Body of pancreas (tissue), 4 donors: Measurements from ENCODE around the gene DNAJB8. TPM values are rescaled to one million over a fixed set of nuclear protein-coding genes. Genes with fewer than 3 reads are reported as not detected.

ENCODE experiments used
- ATAC-seq: fragments of 150-250 bp; one replicate; pipeline ENCODE4 v1.9.1; 2016
- DNase-seq, 4 donors: peaks; one replicate each; pipeline ENCODE4 v3.0.0-alpha.2; 2019
- H3K27ac ChIP-seq, 4 donors: fragments of 200-600 bp; sonication (generic); 1 replicate in 3 of 4; 2 replicates in 1 of 4; pipeline versions ENCODE4 v1.5.1 to v1.6.1; 2016 to 2019; ENCODE audit warnings: mild to moderate bottlenecking in 1 of 4, mixed read lengths in 1 of 4, moderate library complexity in 1 of 4
- H3K27me3 ChIP-seq, 2 donors: fragments of 200-600 bp; sonication (generic); one replicate each; pipeline ENCODE4 v1.6.0; 2016; ENCODE audit warnings: mild to moderate bottlenecking in 1 of 2
- H3K36me3 ChIP-seq, 2 donors: fragments of 200-600 bp; sonication (generic); replicated peaks in 1 of 2; 2 replicates each; pipeline ENCODE4 v1.5.1; 2016; ENCODE audit warnings: low read depth in 2 of 2; ENCODE audit not compliant: insufficient read depth in 1 of 2
- H3K4me1 ChIP-seq: fragments of 200-600 bp; sonication (generic); one replicate; pipeline ENCODE4 v1.6.0; 2016
- H3K4me3 ChIP-seq, 2 donors: fragments of 200-600 bp; sonication (generic); 1 replicate in 1 of 2; 2 replicates in 1 of 2; pipeline ENCODE4 v1.5.1; 2016 to 2019
- H3K9me3 ChIP-seq, 3 donors: fragments of 200-600 bp; sonication (generic); 1 replicate in 2 of 3; 2 replicates in 1 of 3; pipeline ENCODE4 v1.5.1; 2016
- POLR2A ChIP-seq, 3 donors: fragments of 450-650 bp; IDR thresholded peaks; one replicate each; pipeline ENCODE4 v1.6.1; 2016; ENCODE audit warnings: antibody characterized with exemption in 3 of 3, mild to moderate bottlenecking in 2 of 3
- WGBS, 2 donors: methylation state at CpG; one replicate each; pipeline ENCODE4 v1.1.5; 2017; 5-methylcytosine and 5-hydroxymethylcytosine counted together
- intact Hi-C: fragments of 100-400 bp; cut with DNase I; formaldehyde crosslinking; loops from one replicate; pipeline ENCODE4 v1.15.1; 2023
- total RNA-seq, 2 donors: library from RNA; depleted of rRNA; stranded (reverse); fragments of >200 nt; gene quantifications; one replicate each; pipeline ENCODE4 v1.1.0, GENCODE V29; 2016
- TF ChIP-seq, protein P1 (sequence below), 7 experiments: fragments of 450-650 bp in 4 of 7; fragments of 200-600 bp in 3 of 7; sonication (generic) in 3 of 7; IDR thresholded peaks; one replicate each; pipeline ENCODE4 v1.5.1; 2016 to 2019; ENCODE audit warnings: antibody characterized with exemption in 7 of 7

The DNAJB8 gene
- total RNA-seq, 2 donors from 2014 or later = not detected

DNA sequence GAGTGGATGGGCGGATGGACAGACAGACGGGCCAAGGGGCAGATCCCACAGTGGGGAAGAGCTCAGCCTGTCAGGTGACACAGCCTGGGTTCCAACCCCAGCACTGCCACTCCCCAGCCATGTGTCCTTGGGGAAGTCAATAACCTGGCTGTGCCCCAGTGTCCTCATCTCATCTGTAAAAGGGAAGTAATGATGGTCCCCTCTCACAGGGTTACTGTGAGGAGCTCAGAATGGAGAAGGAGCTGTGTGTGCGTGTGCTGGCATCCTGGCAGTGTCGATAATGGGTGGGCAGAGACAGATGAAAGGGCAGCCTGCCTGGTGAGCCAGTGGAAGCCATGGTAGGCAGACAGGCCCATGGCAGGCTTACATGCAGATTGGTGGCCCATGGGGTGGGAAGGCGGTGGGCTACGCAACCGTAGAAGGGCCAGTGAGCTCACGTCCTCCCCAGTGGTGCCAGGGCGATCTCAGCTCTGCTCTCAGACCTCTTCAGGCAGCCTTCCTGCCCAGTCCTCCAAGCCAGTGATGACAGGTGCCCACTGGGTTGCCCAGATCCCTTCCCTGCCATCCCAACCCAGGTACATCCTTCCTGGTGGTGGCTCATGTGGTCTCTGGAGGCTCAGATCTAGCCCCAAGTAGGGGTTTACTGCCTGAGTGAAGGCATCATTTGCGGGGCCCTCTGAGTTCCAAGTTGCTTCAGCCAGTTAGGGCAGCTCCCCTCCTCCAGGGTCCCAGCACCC, 2.3 kb upstream of the DNAJB8 start:
- no peaks in the 10 kb centered on the region for H3K27me3 ChIP-seq
- intact Hi-C loops = no loop called here
- no peak overlapping the region for H3K27ac ChIP-seq
- H3K4me3 ChIP-seq = no peak overlapping the region
- no peaks in the 10 kb centered on the region for H3K36me3 ChIP-seq
- 87 to 93% methylated on average over 9 to 10 of the region's 10 CpGs for WGBS, 2 donors
- peaks cover 18% of the 10 kb centered on the region for H3K4me1 ChIP-seq
- DNase-seq (no peak), ATAC-seq (no peak)
- no peaks in the 10 kb centered on the region for H3K9me3 ChIP-seq
- no peak for TF ChIP-seq POLR2A (IDR thresholded peaks at IDR 0.05)
- TF ChIP-seq, protein P1, sequence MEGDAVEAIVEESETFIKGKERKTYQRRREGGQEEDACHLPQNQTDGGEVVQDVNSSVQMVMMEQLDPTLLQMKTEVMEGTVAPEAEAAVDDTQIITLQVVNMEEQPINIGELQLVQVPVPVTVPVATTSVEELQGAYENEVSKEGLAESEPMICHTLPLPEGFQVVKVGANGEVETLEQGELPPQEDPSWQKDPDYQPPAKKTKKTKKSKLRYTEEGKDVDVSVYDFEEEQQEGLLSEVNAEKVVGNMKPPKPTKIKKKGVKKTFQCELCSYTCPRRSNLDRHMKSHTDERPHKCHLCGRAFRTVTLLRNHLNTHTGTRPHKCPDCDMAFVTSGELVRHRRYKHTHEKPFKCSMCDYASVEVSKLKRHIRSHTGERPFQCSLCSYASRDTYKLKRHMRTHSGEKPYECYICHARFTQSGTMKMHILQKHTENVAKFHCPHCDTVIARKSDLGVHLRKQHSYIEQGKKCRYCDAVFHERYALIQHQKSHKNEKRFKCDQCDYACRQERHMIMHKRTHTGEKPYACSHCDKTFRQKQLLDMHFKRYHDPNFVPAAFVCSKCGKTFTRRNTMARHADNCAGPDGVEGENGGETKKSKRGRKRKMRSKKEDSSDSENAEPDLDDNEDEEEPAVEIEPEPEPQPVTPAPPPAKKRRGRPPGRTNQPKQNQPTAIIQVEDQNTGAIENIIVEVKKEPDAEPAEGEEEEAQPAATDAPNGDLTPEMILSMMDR (IDR thresholded peaks at IDR 0.05) = no peak

DNA sequence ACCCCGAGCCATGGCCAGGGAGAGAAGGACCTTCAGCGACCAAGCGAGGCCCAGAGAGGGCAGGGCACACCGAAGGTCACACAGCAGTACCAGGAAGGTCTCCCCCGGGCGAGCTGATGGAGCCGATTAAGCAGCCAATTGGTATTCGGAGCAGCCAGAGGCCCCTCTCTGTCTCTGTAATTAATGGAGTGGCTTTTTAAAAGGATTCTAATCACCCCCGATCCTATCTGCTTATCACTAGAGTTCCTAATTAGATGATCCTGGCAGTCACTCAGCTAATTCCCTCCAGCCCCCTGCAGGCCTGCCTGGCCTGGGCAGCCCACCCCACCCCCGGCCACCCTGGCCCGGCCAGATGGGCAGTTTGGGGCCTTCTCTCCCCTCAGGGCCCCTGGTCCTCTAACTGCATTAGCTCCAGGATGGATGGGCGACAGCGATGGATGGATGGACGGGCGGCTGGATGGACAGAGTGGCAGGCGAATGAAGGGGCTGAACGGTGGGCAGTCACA, 1.6 kb upstream of the DNAJB8 start:
- DNase-seq (no peak), ATAC-seq (no peak)
- no peaks in the 10 kb centered on the region for H3K36me3 ChIP-seq
- no peaks in the 10 kb centered on the region for H3K9me3 ChIP-seq
- no peak overlapping the region for H3K27ac ChIP-seq
- TF ChIP-seq, protein P1 (IDR thresholded peaks at IDR 0.05) = no peak
- TF ChIP-seq POLR2A (IDR thresholded peaks at IDR 0.05) = no peak
- 87 to 88% methylated on average over 16 to 17 of the region's 17 CpGs for WGBS, 2 donors
- peaks cover 15% of the 10 kb centered on the region for H3K4me1 ChIP-seq
- H3K4me3 ChIP-seq = no peak overlapping the region
- H3K27me3 ChIP-seq = no peaks in the 10 kb centered on the region
- intact Hi-C loops = no loop called here

DNA sequence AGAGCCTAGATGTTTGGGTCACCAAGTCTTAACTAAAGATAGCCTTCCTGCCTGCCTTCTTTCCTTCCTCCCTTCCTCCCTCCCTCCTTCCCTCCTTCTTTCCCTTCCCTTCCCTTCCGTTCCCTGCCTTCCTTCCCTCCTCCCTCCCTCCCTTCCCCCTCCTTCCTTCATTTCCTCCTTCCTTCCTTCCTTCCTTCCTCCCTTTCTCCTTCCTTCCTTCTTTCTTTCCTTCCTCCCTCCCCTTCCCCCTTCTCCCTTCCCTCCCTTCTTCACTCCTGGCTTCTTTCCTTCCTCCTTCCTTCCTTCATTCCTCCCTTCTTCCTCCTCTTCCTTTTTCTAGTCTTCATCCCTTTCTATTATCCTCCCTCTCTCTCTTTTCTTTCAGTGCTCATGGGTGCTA, 2.0 kb downstream of the DNAJB8 start:
- Histone ChIP-seq H3K4me1 (no peaks in the 10 kb centered on the region), H3K27ac (no peak overlapping the region), H3K4me3 (no peak overlapping the region), H3K27me3 (no peaks in the 10 kb centered on the region), H3K36me3 (no peaks in the 10 kb centered on the region), H3K9me3 (no peaks in the 10 kb centered on the region)
- TF ChIP-seq, protein P1 (IDR thresholded peaks at IDR 0.05) = no peak
- no peak for TF ChIP-seq POLR2A (IDR thresholded peaks at IDR 0.05)
- intact Hi-C loops = no loop called here
- no peak for ATAC-seq
- DNase-seq = no peak
- 17 to 89% methylated on average over 1 of the region's 1 CpG for WGBS, 2 donors

DNA sequence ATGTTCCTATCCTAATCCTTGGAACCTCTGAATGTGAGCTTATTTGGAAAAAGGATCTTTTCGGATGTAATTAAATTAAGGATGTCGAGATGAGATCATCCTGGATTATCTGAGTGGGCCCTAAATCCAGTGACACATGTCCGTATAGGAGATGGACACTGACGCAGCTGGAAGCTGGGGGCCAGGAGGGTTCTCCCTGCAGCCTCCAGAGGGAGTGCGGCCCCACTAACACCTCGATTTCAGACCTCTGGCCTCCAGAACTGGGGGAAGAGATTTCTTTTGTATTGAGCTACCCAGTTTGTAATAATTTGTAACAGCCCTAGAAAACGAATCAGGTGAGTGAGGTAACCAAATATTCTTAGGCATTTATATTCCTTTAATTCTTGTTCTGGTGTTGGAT, 2.5 kb downstream of the DNAJB8 start:
- Histone ChIP-seq H3K36me3 (no peaks in the 10 kb centered on the region), H3K4me3 (no peak overlapping the region), H3K27me3 (no peaks in the 10 kb centered on the region), H3K4me1 (no peaks in the 10 kb centered on the region), H3K9me3 (no peaks in the 10 kb centered on the region), H3K27ac (no peak overlapping the region)
- intact Hi-C loops = no loop called here
- WGBS, 2 donors = 70 to 78% methylated on average over 7 of the region's 7 CpGs
- no peak for DNase-seq
- ATAC-seq = no peak
- TF ChIP-seq POLR2A (IDR thresholded peaks at IDR 0.05) = no peak
- TF ChIP-seq, protein P1 (IDR thresholded peaks at IDR 0.05) = no peak

DNA sequence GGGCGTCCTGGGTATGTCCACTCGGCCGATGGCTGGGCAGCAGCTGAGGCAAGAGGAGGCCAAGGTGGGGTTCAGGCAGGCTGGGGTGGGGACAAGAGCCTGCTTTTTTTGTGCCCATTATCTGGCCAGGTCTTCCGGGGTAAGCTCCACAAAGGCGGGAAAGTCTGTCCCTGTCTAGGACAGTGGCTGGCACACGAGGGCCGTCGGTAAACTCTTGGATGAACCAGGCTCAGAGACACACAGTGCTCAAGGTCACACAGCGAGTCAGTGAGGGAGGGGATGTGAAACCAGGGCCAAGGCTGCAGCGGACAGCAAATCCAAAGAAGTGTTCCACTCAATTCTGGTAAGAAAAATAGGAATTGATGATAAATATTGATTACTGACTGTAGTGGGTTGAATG, 2.9 kb downstream of the DNAJB8 start:
- DNase-seq (no peak), ATAC-seq (no peak)
- WGBS, 2 donors = 76 to 78% methylated on average over 7 to 10 of the region's 10 CpGs
- intact Hi-C loops = no loop called here
- Histone ChIP-seq H3K36me3 (no peaks in the 10 kb centered on the region), H3K9me3 (no peaks in the 10 kb centered on the region), H3K4me3 (no peak overlapping the region), H3K27ac (no peak overlapping the region), H3K4me1 (no peaks in the 10 kb centered on the region), H3K27me3 (no peaks in the 10 kb centered on the region)
- TF ChIP-seq, protein P1 (IDR thresholded peaks at IDR 0.05) = no peak
- TF ChIP-seq POLR2A (IDR thresholded peaks at IDR 0.05) = no peak
